Caki2 (cell line): Measurements from ENCODE around the gene SLC22A4. TPM values are rescaled to one million over a fixed set of nuclear protein-coding genes. Genes with fewer than 3 reads are reported as not detected.

ENCODE experiments used
- DNase-seq: peaks from one replicate; pipeline ENCODE4 v3.0.0-alpha.2; 2015; ENCODE audit warnings: low read depth
- in situ Hi-C: cut with HindIII; loops from 2 replicates; pipeline ENCODE4 v1.10.0; 2016; ENCODE audit warnings: low sequenced_read_pairs, low pct_unique_long_range_greater_than_20kb, mixed read lengths
- total RNA-seq: library from RNA; depleted of rRNA; stranded (reverse); fragments of >200 nt; shearing (Covaris generic); gene quantifications from 2 replicates; pipeline ENCODE4 v1.2.3, GENCODE V29; 2014; ENCODE audit warnings: low replicate concordance

The SLC22A4 gene
- total RNA-seq, 1 experiment from 2014 or later: not detected

- in situ Hi-C loops: no loop called here
- no peak for DNase-seq
Observed at GRCh38 chr5:132355140-132355765, 61.1 kb downstream of the SLC22A4 start.

DNA sequence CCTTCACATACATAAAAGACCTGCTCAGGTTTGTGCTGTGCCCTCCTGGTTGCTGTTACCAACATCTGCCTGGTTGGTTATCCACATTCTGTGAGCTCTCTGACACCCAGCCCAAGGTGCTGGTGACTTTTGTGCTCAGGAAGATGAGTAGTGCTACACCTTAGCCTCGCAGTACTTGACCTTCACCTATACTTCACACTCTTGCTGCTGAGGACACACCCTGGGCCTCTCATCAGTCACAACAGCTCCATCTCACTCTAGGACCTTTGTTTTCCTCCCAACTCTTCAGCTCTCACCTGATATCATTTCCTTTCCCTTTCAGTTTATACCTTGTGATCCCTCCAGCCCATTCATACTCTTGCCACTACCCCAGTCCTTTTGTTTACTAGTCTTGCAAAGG is 64.6 kb downstream of the SLC22A4 start:
- in situ Hi-C loops: no loop called here
- DNase-seq: no peak

DNA sequence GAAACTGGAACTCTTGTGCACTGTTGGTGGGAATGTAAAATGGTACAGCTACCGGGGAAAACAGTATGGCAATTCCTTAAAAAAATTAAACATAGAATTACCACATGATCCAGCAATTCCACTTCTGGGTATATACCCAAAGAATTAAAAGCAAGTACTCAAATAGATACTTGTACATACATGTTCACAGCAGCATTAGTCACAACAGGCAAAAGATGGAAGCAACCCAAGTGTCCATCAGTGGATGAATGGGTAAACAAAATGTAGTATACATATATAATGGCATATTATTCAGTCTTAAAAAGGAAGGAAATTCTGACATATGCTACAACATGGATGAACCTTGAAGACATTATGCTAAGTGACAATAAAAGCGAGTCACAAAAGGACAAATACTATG is 67.9 kb downstream of the SLC22A4 start:
- DNase-seq: no peak
- in situ Hi-C loops: no loop called here

GRCh38 chr5:132363431-132364112 is 69.4 kb downstream of the SLC22A4 start:
- DNase-seq: peak; percentile 65

GRCh38 chr5:132364319-132364718 is 70.1 kb downstream of the SLC22A4 start:
- in situ Hi-C loops: no loop called here
- no peak for DNase-seq

More at GRCh38 chr5:132363431-132364112, 69.4 kb downstream of the SLC22A4 start:
- in situ Hi-C loops: no loop called here

- peak; percentile 72 for DNase-seq
- in situ Hi-C loops: no loop called here
Observed at GRCh38 chr5:132365213-132365612, 71.0 kb downstream of the SLC22A4 start.

DNA sequence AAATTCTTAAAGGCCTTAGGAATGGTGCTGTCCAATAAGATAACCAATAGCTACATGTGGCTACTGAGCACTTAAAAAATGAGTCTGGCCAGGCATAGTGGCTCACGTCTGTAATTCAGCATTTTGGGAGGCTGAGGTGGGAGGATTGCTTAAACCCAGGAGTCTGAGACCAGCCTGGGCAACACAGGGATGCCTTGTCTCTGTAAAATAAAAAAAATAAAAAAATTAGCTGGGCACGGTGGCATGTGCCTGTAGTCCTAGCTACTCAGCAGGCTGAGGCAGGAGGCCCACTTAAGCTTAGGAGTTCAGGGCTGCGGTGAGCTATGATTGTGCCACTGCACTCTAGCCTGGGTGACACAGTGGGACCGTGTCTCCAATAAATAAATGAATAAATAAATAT is 74.0 kb downstream of the SLC22A4 start:
- no peak for DNase-seq
- in situ Hi-C loops: no loop called here

GRCh38 chr5:132369007-132369473 is 74.8 kb downstream of the SLC22A4 start:
- no peak for DNase-seq
- in situ Hi-C loops: no loop called here

DNA sequence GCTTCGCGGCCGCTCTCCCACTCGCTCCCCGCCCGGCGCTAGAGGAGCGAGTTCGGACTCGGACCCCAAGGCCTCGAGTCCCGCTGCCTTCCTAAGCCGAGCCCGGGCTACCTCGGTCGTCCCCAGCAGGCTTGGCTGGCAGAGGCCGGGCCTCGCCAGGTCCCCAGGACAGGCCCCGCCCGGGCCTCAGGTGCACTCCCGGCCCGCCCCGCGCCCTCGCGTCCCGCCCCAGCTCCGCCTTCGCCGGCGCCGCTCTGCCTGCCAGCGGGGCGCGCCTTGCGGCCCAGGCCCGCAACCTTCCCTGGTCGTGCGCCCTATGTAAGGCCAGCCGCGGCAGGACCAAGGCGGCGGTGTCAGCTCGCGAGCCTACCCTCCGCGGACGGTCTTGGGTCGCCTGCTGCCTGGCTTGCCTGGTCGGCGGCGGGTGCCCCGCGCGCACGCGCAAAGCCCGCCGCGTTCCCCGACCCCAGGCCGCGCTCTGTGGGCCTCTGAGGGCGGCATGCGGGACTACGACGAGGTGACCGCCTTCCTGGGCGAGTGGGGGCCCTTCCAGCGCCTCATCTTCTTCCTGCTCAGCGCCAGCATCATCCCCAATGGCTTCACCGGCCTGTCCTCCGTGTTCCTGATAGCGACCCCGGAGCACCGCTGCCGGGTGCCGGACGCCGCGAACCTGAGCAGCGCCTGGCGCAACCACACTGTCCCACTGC is 75.4 kb downstream of the SLC22A4 start, which contains the start of gene SLC22A5:
TSS of gene SLC22A5 (plus strand) at position 237 of the 707 bp plus-strand sequence. CDS start at position 500, 263 bp downstream.
- DNase-seq: peak; percentile 80
- in situ Hi-C loops: no loop called here

DNA sequence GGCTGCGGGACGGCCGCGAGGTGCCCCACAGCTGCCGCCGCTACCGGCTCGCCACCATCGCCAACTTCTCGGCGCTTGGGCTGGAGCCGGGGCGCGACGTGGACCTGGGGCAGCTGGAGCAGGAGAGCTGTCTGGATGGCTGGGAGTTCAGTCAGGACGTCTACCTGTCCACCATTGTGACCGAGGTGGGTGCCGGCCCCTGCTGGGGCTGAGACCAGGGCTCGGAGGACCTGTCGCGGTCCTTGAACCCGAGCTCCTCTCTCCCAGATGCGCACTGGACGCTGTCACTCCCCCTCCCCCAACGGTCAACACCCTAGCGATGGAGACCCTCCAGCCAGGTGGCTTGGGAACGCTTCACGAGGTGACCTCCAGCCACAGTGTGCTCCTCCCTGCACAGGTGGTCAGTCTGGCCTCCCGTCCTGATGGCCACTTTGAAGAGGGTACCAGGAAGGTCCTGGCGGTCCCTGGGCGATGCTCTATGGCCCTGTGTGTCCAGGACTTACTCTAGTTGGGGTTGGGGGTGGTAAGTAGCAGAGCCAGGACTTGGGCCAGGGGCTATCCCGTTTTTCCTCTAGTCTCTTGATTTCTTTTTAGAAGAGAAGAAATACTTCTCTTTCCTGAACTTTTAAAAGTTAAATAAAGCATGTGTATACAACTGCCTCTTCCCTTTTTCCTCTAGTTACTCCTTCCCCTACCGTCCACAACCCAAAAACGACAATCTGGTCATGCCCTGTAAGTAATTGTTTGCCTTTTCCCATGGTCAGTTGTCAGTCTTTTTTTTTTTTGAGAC is 76.2 kb downstream of the SLC22A4 start:
- no peak for DNase-seq
- in situ Hi-C loops: no loop called here

- in situ Hi-C loops: no loop called here
- no peak for DNase-seq
Observed at GRCh38 chr5:132370971-132371602, 76.9 kb downstream of the SLC22A4 start.

DNA sequence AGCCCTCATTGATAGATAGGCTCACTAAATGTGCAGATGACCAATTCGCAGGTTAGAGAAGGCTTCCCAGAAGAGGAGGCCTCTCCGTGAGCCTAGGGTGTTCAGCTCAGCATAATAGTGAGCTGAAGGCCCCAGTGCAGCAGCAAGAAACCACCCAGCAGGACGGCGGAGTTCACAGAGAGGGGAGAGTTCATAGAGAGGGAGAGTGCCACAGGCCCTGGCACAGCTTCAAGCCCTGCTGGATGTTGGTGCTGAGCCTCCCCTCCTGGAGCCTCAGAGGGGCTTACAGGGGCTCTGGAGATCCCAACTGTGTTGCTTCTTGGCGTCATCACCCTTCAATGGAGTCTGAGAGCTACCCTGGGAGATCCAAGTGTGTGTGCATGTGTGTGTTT is 77.4 kb downstream of the SLC22A4 start:
- in situ Hi-C loops: no loop called here
- DNase-seq: no peak

- in situ Hi-C loops: no loop called here
- DNase-seq: no peak
Observed at GRCh38 chr5:132372127-132372526, 77.9 kb downstream of the SLC22A4 start.

GRCh38 chr5:132372542-132372941 is 78.3 kb downstream of the SLC22A4 start:
- no peak for DNase-seq
- in situ Hi-C loops: no loop called here

GRCh38 chr5:132375957-132376356 is 81.8 kb downstream of the SLC22A4 start:
- in situ Hi-C loops: loop anchor here (25.0 kb wide), 1 partner anchor 111 kb away; the partner anchor contains the start of gene IRF1
- DNase-seq: no peak

- no peak for DNase-seq
- in situ Hi-C loops: loop anchor here (25.0 kb wide), 1 partner anchor 110 kb away; the partner anchor contains the start of gene IRF1
Observed at GRCh38 chr5:132376694-132377641, 82.8 kb downstream of the SLC22A4 start.

- in situ Hi-C loops: loop anchor here (25.0 kb wide), 1 partner anchor 110 kb away; the partner anchor contains the start of gene IRF1
- no peak for DNase-seq
Observed at GRCh38 chr5:132377738-132378137, 83.5 kb downstream of the SLC22A4 start.
